ENCODE measurements around the gene SLC36A1. TPM values are rescaled to one million over a fixed set of nuclear protein-coding genes. Genes with fewer than 3 reads are reported as not detected.
"Not testable (repeated sequence)": the region's sequence is repeated elsewhere in the genome, so short reads cannot be mapped to it uniquely, and the experiment has no call there.

The SLC36A1 gene
- total RNA-seq, 1 donor from 2014 or later = 42.5 TPM

GRCh38 chr5:151498395-151499155 is 51.2 kb downstream of the SLC36A1 start:
- Mint-ChIP-seq H3K9me3 (ENCODE audit: unreplicated experiment) (no peaks in the 10 kb centered on the region), H3K36me3 (ENCODE audit: unreplicated experiment) (peaks cover 3% of the 10 kb centered on the region), H3K4me3 (ENCODE audit: unreplicated experiment) (no peak overlapping the region), H3K27ac (ENCODE audit: unreplicated experiment) (no peak overlapping the region), H3K27me3 (ENCODE audit: unreplicated experiment) (no peaks in the 10 kb centered on the region), H3K4me1 (ENCODE audit: unreplicated experiment) (peaks cover 33% of the 10 kb centered on the region)
- no peak for DNase-seq (ENCODE audit: extremely low spot score, unreplicated experiment)
- TF ChIP-seq, protein P1, sequence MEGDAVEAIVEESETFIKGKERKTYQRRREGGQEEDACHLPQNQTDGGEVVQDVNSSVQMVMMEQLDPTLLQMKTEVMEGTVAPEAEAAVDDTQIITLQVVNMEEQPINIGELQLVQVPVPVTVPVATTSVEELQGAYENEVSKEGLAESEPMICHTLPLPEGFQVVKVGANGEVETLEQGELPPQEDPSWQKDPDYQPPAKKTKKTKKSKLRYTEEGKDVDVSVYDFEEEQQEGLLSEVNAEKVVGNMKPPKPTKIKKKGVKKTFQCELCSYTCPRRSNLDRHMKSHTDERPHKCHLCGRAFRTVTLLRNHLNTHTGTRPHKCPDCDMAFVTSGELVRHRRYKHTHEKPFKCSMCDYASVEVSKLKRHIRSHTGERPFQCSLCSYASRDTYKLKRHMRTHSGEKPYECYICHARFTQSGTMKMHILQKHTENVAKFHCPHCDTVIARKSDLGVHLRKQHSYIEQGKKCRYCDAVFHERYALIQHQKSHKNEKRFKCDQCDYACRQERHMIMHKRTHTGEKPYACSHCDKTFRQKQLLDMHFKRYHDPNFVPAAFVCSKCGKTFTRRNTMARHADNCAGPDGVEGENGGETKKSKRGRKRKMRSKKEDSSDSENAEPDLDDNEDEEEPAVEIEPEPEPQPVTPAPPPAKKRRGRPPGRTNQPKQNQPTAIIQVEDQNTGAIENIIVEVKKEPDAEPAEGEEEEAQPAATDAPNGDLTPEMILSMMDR (IDR thresholded peaks at IDR 0.05) = no peak

DNA sequence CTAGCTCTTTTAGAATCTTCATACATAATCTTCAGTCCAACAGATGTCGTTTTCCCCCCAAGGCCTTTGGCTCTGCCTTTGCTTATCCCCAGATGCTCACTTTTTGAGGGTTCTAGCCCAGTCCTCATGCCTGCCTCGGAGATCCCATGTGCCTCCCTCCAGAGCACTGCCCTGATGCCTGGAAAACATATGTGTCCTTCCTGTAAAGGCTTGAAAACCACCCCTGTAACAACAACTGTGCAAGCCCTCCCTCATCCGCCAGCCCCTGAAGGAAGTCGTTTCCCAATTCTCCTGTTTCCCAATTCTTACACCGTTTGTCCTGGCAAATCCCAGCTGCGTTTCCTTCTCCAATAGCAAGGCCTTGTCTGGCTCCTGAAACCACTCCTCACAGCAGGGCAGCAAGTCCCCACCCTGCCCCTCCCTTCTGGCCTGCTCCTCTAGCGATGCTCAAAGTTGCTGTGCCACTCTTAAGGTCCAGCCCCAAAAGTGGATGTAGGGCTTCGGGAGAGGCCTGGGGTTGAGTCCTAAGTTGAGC is 52.2 kb downstream of the SLC36A1 start:
- no peak for DNase-seq (ENCODE audit: extremely low spot score, unreplicated experiment)
- Mint-ChIP-seq H3K36me3 (ENCODE audit: unreplicated experiment) (no peaks in the 10 kb centered on the region), H3K4me1 (ENCODE audit: unreplicated experiment) (peaks cover 33% of the 10 kb centered on the region), H3K4me3 (ENCODE audit: unreplicated experiment) (no peak overlapping the region), H3K9me3 (ENCODE audit: unreplicated experiment) (no peaks in the 10 kb centered on the region), H3K27me3 (ENCODE audit: unreplicated experiment) (no peaks in the 10 kb centered on the region), H3K27ac (ENCODE audit: unreplicated experiment) (no peak overlapping the region)
- TF ChIP-seq, protein P1 (IDR thresholded peaks at IDR 0.05) = no peak

DNA sequence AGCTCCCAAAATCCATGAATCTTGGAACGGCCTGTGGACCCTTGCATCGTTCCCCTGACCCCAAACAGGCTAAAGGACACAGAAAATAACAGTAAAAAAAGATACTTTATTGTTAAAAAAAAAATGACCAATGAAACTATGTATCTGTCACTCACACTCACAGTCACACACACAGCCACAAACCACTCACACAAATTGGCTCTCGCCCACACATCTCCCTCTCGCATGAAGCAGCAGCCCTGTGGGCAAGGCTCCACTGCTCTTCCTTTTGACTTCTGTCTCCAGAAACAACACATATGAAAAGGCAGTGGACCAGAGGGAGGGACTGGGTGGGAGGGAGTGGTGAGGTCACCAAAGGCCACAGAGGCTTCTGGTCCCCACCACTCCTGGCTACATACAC is 56.6 kb downstream of the SLC36A1 start:
- Mint-ChIP-seq H3K27me3 (ENCODE audit: unreplicated experiment) (no peaks in the 10 kb centered on the region), H3K9me3 (ENCODE audit: unreplicated experiment) (no peaks in the 10 kb centered on the region), H3K27ac (ENCODE audit: unreplicated experiment) (no peak overlapping the region), H3K4me3 (ENCODE audit: unreplicated experiment) (no peak overlapping the region), H3K36me3 (ENCODE audit: unreplicated experiment) (peaks cover 9% of the 10 kb centered on the region), H3K4me1 (ENCODE audit: unreplicated experiment) (peaks cover 13% of the 10 kb centered on the region)
- no peak for DNase-seq (ENCODE audit: extremely low spot score, unreplicated experiment)
- TF ChIP-seq, protein P1 (IDR thresholded peaks at IDR 0.05) = no peak

GRCh38 chr5:151508308-151508707 is 60.9 kb downstream of the SLC36A1 start:
- DNase-seq (ENCODE audit: extremely low spot score, unreplicated experiment); H3K27ac Mint-ChIP-seq (ENCODE audit: unreplicated experiment); H3K9me3 Mint-ChIP-seq (ENCODE audit: unreplicated experiment); H3K4me3 Mint-ChIP-seq (ENCODE audit: unreplicated experiment); H3K4me1 Mint-ChIP-seq (ENCODE audit: unreplicated experiment); H3K27me3 Mint-ChIP-seq (ENCODE audit: unreplicated experiment): not testable (repeated sequence)
- H3K36me3 Mint-ChIP-seq (ENCODE audit: unreplicated experiment) = peaks cover 18% of the 10 kb centered on the region

DNA sequence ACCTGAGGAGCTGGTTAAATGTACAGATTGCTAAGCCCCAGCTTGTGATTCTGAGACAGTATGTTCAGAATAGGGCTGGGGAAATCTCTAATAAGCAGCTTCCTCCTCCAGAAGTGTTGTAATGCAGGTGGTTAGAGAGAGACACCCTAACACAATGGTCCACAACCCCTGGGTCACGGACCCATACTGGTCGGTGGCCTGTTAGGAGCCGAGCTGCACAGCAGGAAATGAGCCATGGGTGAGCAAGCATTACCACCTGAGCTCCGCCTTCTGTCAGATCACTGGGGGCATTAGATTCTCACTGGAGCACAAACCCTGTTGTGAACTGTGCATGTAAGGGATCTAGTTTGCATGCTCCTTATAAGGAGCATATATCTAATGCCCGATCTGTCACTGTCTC is 61.8 kb downstream of the SLC36A1 start:
- no peaks in the 10 kb centered on the region for H3K27me3 Mint-ChIP-seq (ENCODE audit: unreplicated experiment)
- no peak for DNase-seq (ENCODE audit: extremely low spot score, unreplicated experiment)
- peaks cover 19% of the 10 kb centered on the region for H3K36me3 Mint-ChIP-seq (ENCODE audit: unreplicated experiment)
- no peaks in the 10 kb centered on the region for H3K4me1 Mint-ChIP-seq (ENCODE audit: unreplicated experiment)
- H3K27ac Mint-ChIP-seq (ENCODE audit: unreplicated experiment) = no peak overlapping the region
- H3K4me3 Mint-ChIP-seq (ENCODE audit: unreplicated experiment) = no peak overlapping the region
- TF ChIP-seq, protein P1 (IDR thresholded peaks at IDR 0.05) = no peak
- H3K9me3 Mint-ChIP-seq (ENCODE audit: unreplicated experiment) = no peaks in the 10 kb centered on the region
